ENCODE measurements around the gene DUSP10.

The DUSP10 gene

GRCh38 chr1:221776495-221777301, 34.8 kb upstream of the DUSP10 start:
- no peak overlapping the region for H3K4me3 ChIP-seq (ENCODE audit: low read length)
- H2AFZ ChIP-seq (ENCODE audit: low read depth, low read length), result no peak overlapping the region
- no peaks in the 10 kb centered on the region for H3K9me3 ChIP-seq (ENCODE audit: low read length)
- no peaks in the 10 kb centered on the region for H3K27me3 ChIP-seq (ENCODE audit: insufficient read depth, low read length)
- H3K4me1 ChIP-seq (ENCODE audit: insufficient read depth, low read length), result no peaks in the 10 kb centered on the region
- no peaks in the 10 kb centered on the region for H3K36me3 ChIP-seq (ENCODE audit: insufficient read depth, low read length)

GRCh38 chr1:221775206-221775605, 33.3 kb upstream of the DUSP10 start:
- Histone ChIP-seq H3K27me3 (ENCODE audit: insufficient read depth, low read length) (no peaks in the 10 kb centered on the region), H3K9me3 (ENCODE audit: low read length) (no peaks in the 10 kb centered on the region), H2AFZ (ENCODE audit: low read depth, low read length) (no peak overlapping the region), H3K36me3 (ENCODE audit: insufficient read depth, low read length) (no peaks in the 10 kb centered on the region), H3K4me3 (ENCODE audit: low read length) (no peak overlapping the region), H3K4me1 (ENCODE audit: insufficient read depth, low read length) (no peaks in the 10 kb centered on the region)

GRCh38 chr1:221774054-221774842, 32.4 kb upstream of the DUSP10 start:
- H3K9me3 ChIP-seq (ENCODE audit: low read length), result no peaks in the 10 kb centered on the region
- H2AFZ ChIP-seq (ENCODE audit: low read depth, low read length), result no peak overlapping the region
- H3K27me3 ChIP-seq (ENCODE audit: insufficient read depth, low read length), result no peaks in the 10 kb centered on the region
- no peaks in the 10 kb centered on the region for H3K4me1 ChIP-seq (ENCODE audit: insufficient read depth, low read length)
- no peak overlapping the region for H3K4me3 ChIP-seq (ENCODE audit: low read length)
- no peaks in the 10 kb centered on the region for H3K36me3 ChIP-seq (ENCODE audit: insufficient read depth, low read length)

- H3K27me3 ChIP-seq (ENCODE audit: insufficient read depth, low read length), result no peaks in the 10 kb centered on the region
- no peaks in the 10 kb centered on the region for H3K4me1 ChIP-seq (ENCODE audit: insufficient read depth, low read length)
- no peaks in the 10 kb centered on the region for H3K9me3 ChIP-seq (ENCODE audit: low read length)
- no peak overlapping the region for H2AFZ ChIP-seq (ENCODE audit: low read depth, low read length)
- no peak overlapping the region for H3K4me3 ChIP-seq (ENCODE audit: low read length)
- no peaks in the 10 kb centered on the region for H3K36me3 ChIP-seq (ENCODE audit: insufficient read depth, low read length)
Measured at GRCh38 chr1:221773383-221773782, 31.5 kb upstream of the DUSP10 start.

- Histone ChIP-seq H3K36me3 (ENCODE audit: insufficient read depth, low read length) (no peaks in the 10 kb centered on the region), H3K4me3 (ENCODE audit: low read length) (no peak overlapping the region), H2AFZ (ENCODE audit: low read depth, low read length) (no peak overlapping the region), H3K9me3 (ENCODE audit: low read length) (no peaks in the 10 kb centered on the region), H3K4me1 (ENCODE audit: insufficient read depth, low read length) (no peaks in the 10 kb centered on the region), H3K27me3 (ENCODE audit: insufficient read depth, low read length) (no peaks in the 10 kb centered on the region)
Measured at GRCh38 chr1:221772117-221772516, 30.2 kb upstream of the DUSP10 start.

- Histone ChIP-seq H3K27me3 (ENCODE audit: insufficient read depth, low read length) (no peaks in the 10 kb centered on the region), H3K9me3 (ENCODE audit: low read length) (no peaks in the 10 kb centered on the region), H3K36me3 (ENCODE audit: insufficient read depth, low read length) (no peaks in the 10 kb centered on the region), H3K4me3 (ENCODE audit: low read length) (no peak overlapping the region), H3K4me1 (ENCODE audit: insufficient read depth, low read length) (no peaks in the 10 kb centered on the region), H2AFZ (ENCODE audit: low read depth, low read length) (no peak overlapping the region)
Measured at GRCh38 chr1:221768444-221769066, 26.7 kb upstream of the DUSP10 start.

GRCh38 chr1:221766210-221766609, 24.3 kb upstream of the DUSP10 start:
- H3K4me3 ChIP-seq (ENCODE audit: low read length), result no peak overlapping the region
- H3K36me3 ChIP-seq (ENCODE audit: insufficient read depth, low read length), result no peaks in the 10 kb centered on the region
- H3K9me3 ChIP-seq (ENCODE audit: low read length), result no peaks in the 10 kb centered on the region
- no peaks in the 10 kb centered on the region for H3K4me1 ChIP-seq (ENCODE audit: insufficient read depth, low read length)
- no peak overlapping the region for H2AFZ ChIP-seq (ENCODE audit: low read depth, low read length)
- no peaks in the 10 kb centered on the region for H3K27me3 ChIP-seq (ENCODE audit: insufficient read depth, low read length)

GRCh38 chr1:221765527-221765926, 23.6 kb upstream of the DUSP10 start:
- H3K4me3 ChIP-seq (ENCODE audit: low read length), result no peak overlapping the region
- H3K9me3 ChIP-seq (ENCODE audit: low read length), result no peaks in the 10 kb centered on the region
- no peaks in the 10 kb centered on the region for H3K36me3 ChIP-seq (ENCODE audit: insufficient read depth, low read length)
- H3K4me1 ChIP-seq (ENCODE audit: insufficient read depth, low read length), result no peaks in the 10 kb centered on the region
- no peak overlapping the region for H2AFZ ChIP-seq (ENCODE audit: low read depth, low read length)
- H3K27me3 ChIP-seq (ENCODE audit: insufficient read depth, low read length), result no peaks in the 10 kb centered on the region

GRCh38 chr1:221762121-221762520, 20.2 kb upstream of the DUSP10 start:
- H2AFZ ChIP-seq (ENCODE audit: low read depth, low read length), result no peak overlapping the region
- no peaks in the 10 kb centered on the region for H3K9me3 ChIP-seq (ENCODE audit: low read length)
- no peak overlapping the region for H3K4me3 ChIP-seq (ENCODE audit: low read length)
- no peaks in the 10 kb centered on the region for H3K4me1 ChIP-seq (ENCODE audit: insufficient read depth, low read length)
- no peaks in the 10 kb centered on the region for H3K36me3 ChIP-seq (ENCODE audit: insufficient read depth, low read length)
- peaks cover 4% of the 10 kb centered on the region for H3K27me3 ChIP-seq (ENCODE audit: insufficient read depth, low read length)

GRCh38 chr1:221761354-221762002, 19.6 kb upstream of the DUSP10 start:
- Histone ChIP-seq H3K27me3 (ENCODE audit: insufficient read depth, low read length) (peaks cover 4% of the 10 kb centered on the region), H3K9me3 (ENCODE audit: low read length) (no peaks in the 10 kb centered on the region), H3K36me3 (ENCODE audit: insufficient read depth, low read length) (no peaks in the 10 kb centered on the region), H2AFZ (ENCODE audit: low read depth, low read length) (no peak overlapping the region), H3K4me1 (ENCODE audit: insufficient read depth, low read length) (no peaks in the 10 kb centered on the region), H3K4me3 (ENCODE audit: low read length) (no peak overlapping the region)

- Histone ChIP-seq H3K4me3 (ENCODE audit: low read length) (no peak overlapping the region), H3K9me3 (ENCODE audit: low read length) (no peaks in the 10 kb centered on the region), H3K27me3 (ENCODE audit: insufficient read depth, low read length) (peaks cover 4% of the 10 kb centered on the region), H3K36me3 (ENCODE audit: insufficient read depth, low read length) (no peaks in the 10 kb centered on the region), H3K4me1 (ENCODE audit: insufficient read depth, low read length) (no peaks in the 10 kb centered on the region), H2AFZ (ENCODE audit: low read depth, low read length) (no peak overlapping the region)
Measured at GRCh38 chr1:221760911-221761310, 19.0 kb upstream of the DUSP10 start.

- no peaks in the 10 kb centered on the region for H3K4me1 ChIP-seq (ENCODE audit: insufficient read depth, low read length)
- H3K36me3 ChIP-seq (ENCODE audit: insufficient read depth, low read length), result no peaks in the 10 kb centered on the region
- no peak overlapping the region for H2AFZ ChIP-seq (ENCODE audit: low read depth, low read length)
- no peaks in the 10 kb centered on the region for H3K9me3 ChIP-seq (ENCODE audit: low read length)
- H3K27me3 ChIP-seq (ENCODE audit: insufficient read depth, low read length), result peaks cover 4% of the 10 kb centered on the region
- no peak overlapping the region for H3K4me3 ChIP-seq (ENCODE audit: low read length)
Measured at GRCh38 chr1:221759436-221759835, 17.5 kb upstream of the DUSP10 start.

GRCh38 chr1:221758455-221758854, 16.6 kb upstream of the DUSP10 start:
- Histone ChIP-seq H3K9me3 (ENCODE audit: low read length) (no peaks in the 10 kb centered on the region), H3K36me3 (ENCODE audit: insufficient read depth, low read length) (no peaks in the 10 kb centered on the region), H2AFZ (ENCODE audit: low read depth, low read length) (no peak overlapping the region), H3K4me1 (ENCODE audit: insufficient read depth, low read length) (no peaks in the 10 kb centered on the region), H3K4me3 (ENCODE audit: low read length) (no peak overlapping the region), H3K27me3 (ENCODE audit: insufficient read depth, low read length) (peaks cover 4% of the 10 kb centered on the region)

Data from neuron (in vitro differentiated cells).